GM10847 (cell line): ENCODE measurements around the gene CSNK1A1.

Experiments
- POLR2A ChIP-seq: IDR thresholded peaks from 2 replicates; pipeline ENCODE4 v1.6.1; 2011; ENCODE audit not compliant: insufficient read length; ENCODE audit errors: extremely low read depth

CSNK1A1 gene

DNA sequence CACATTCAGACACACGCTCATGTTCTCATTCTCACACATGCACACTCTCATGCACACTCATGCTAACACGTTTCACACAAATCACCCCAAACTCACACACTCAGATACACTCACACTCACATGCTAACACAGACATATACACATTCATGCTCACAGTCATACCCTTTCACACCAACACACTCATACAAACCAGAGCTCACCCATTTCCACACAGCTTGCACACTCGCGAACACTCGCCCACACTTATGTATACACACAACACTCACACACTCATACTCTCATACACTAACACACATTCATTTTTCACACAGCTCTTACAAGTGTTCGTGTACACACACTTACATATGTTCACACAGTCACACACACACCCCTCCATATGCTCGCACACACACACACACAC is 108.0 kb downstream of the CSNK1A1 start:
- no peak for TF ChIP-seq POLR2A

DNA sequence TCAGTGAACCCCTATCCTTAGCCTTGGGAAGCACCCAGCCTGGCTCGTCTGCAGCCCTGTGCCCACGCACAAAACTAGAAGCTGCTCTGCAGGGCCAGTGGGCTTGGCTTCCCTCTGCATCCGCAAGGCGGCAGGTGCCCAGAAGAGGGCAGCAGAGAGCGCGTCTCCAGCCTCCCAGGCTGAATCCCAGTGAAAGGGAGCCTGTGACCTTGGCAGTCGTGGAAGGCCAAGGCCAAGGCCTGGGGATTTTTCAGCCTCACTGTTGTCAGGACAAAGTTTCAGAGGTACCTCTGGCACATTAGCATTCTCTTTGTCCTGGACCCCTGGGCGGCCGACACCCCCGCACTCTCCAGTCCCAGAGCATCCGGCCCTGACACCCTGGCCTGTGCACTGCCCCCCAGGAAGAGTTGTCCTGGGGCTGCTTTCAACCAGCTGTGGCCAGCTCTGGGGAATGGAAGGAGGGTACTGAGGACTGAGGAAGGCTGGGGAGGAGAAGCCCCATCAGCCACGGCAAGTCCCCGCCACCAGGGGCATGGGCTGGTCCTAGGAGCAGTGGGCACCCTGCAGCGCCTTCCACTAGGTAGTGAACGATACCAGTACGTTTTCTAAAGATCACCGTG is 108.6 kb downstream of the CSNK1A1 start:
- no peak for TF ChIP-seq POLR2A
